HAP-1 (cell line): ENCODE data around the gene TGM4.
A peak's percentile ranks its signal among the peaks of the same experiment; 100 is the strongest.

ENCODE experiments used
- DNase-seq, 2 experiments: peaks; one replicate each; pipeline ENCODE4 v3.0.0-alpha.2; 2016 to 2020; ENCODE audit warnings: low spot score in 2 of 2
- H3K27me3 ChIP-seq: fragments of 250-450 bp; sonication (Bioruptor Pico); 2 replicates; pipeline ENCODE4 v1.5.1; 2020; ENCODE audit warnings: low read depth, mild to moderate bottlenecking, moderate library complexity
- H3K36me3 ChIP-seq: fragments of 250-450 bp; sonication (Bioruptor Pico); replicated peaks from 2 replicates; pipeline ENCODE4 v1.5.1; 2020; ENCODE audit warnings: mild to moderate bottlenecking
- H3K4me1 ChIP-seq: fragments of 250-450 bp; sonication (Bioruptor Pico); 2 replicates; pipeline ENCODE4 v1.5.1; 2020; ENCODE audit warnings: mild to moderate bottlenecking
- H3K4me3 ChIP-seq: fragments of 250-450 bp; sonication (Bioruptor Pico); 2 replicates; pipeline ENCODE4 v1.5.1; 2020; ENCODE audit warnings: mild to moderate bottlenecking, moderate library complexity
- H3K9me3 ChIP-seq: fragments of 250-450 bp; sonication (Bioruptor Pico); 2 replicates; pipeline ENCODE4 v1.5.1; 2020; ENCODE audit warnings: mild to moderate bottlenecking, moderate library complexity
- in situ Hi-C: fragments of 300-500 bp; cut with MboI; formaldehyde crosslinking; loops from 3 replicates; pipeline ENCODE4 v1.14.3; 2020; ENCODE audit warnings: low sequenced_read_pairs, inconsistent platforms, mixed read lengths

TGM4 gene

GRCh38 chr3:44910693-44911092 lies 36.3 kb downstream of the TGM4 start:
- H3K4me1 ChIP-seq, result no peaks in the 10 kb centered on the region
- H3K4me3 ChIP-seq, result no peak overlapping the region
- in situ Hi-C loops, result loop anchor here (10.0 kb wide), 1 partner anchor 376 kb away; no protein-coding TSS in a partner anchor
- peaks cover 2% of the 10 kb centered on the region for H3K27me3 ChIP-seq
- no peaks in the 10 kb centered on the region; the same call in 1 of the 2 replicates for H3K9me3 ChIP-seq
- H3K36me3 ChIP-seq, result no peaks in the 10 kb centered on the region
- DNase-seq, result no peak

- no peaks in the 10 kb centered on the region for H3K36me3 ChIP-seq
- no peaks in the 10 kb centered on the region; the same call in 1 of the 2 replicates for H3K9me3 ChIP-seq
- H3K4me1 ChIP-seq, result no peaks in the 10 kb centered on the region
- H3K4me3 ChIP-seq, result no peak overlapping the region
- peak; percentile 60 to 80 for DNase-seq
- in situ Hi-C loops, result loop anchor here (10.0 kb wide), 1 partner anchor 379 kb away; no protein-coding TSS in a partner anchor
- peaks cover 2% of the 10 kb centered on the region for H3K27me3 ChIP-seq
These were observed 39.6 kb downstream of the TGM4 start for GRCh38 chr3:44913868-44914468.

- in situ Hi-C loops, result loop anchor here (10.0 kb wide), 1 partner anchor 380 kb away; no protein-coding TSS in a partner anchor
- Histone ChIP-seq H3K4me1 (no peaks in the 10 kb centered on the region), H3K27me3 (no peaks in the 10 kb centered on the region), H3K36me3 (no peaks in the 10 kb centered on the region), H3K4me3 (no peak overlapping the region), H3K9me3 (no peaks in the 10 kb centered on the region)
- peak; percentile 16 to 37 for DNase-seq
These were observed 40.5 kb downstream of the TGM4 start for GRCh38 chr3:44914936-44915335.

- Histone ChIP-seq H3K27me3 (no peaks in the 10 kb centered on the region), H3K9me3 (no peaks in the 10 kb centered on the region), H3K4me3 (no peak overlapping the region), H3K36me3 (no peaks in the 10 kb centered on the region), H3K4me1 (no peaks in the 10 kb centered on the region)
- in situ Hi-C loops, result loop anchor here (10.0 kb wide), 1 partner anchor 381 kb away; no protein-coding TSS in a partner anchor
- DNase-seq, result no peak
These were observed 41.5 kb downstream of the TGM4 start for GRCh38 chr3:44915702-44916438.

- no peak overlapping the region for H3K4me3 ChIP-seq
- in situ Hi-C loops, result loop anchor here (10.0 kb wide), 1 partner anchor 383 kb away; no protein-coding TSS in a partner anchor
- no peaks in the 10 kb centered on the region for H3K4me1 ChIP-seq
- H3K9me3 ChIP-seq, result no peaks in the 10 kb centered on the region
- no peaks in the 10 kb centered on the region for H3K36me3 ChIP-seq
- no peaks in the 10 kb centered on the region for H3K27me3 ChIP-seq
- DNase-seq, result no peak
These were observed 43.7 kb downstream of the TGM4 start for GRCh38 chr3:44918087-44918486.

GRCh38 chr3:44918581-44918980 lies 44.2 kb downstream of the TGM4 start:
- H3K36me3 ChIP-seq, result no peaks in the 10 kb centered on the region
- H3K4me3 ChIP-seq, result no peak overlapping the region
- no peaks in the 10 kb centered on the region for H3K4me1 ChIP-seq
- DNase-seq, result no peak
- in situ Hi-C loops, result loop anchor here (10.0 kb wide), 1 partner anchor 384 kb away; no protein-coding TSS in a partner anchor
- H3K27me3 ChIP-seq, result no peaks in the 10 kb centered on the region
- no peaks in the 10 kb centered on the region for H3K9me3 ChIP-seq

GRCh38 chr3:44920081-44920480 lies 45.7 kb downstream of the TGM4 start:
- in situ Hi-C loops, result no loop called here
- no peaks in the 10 kb centered on the region for H3K36me3 ChIP-seq
- H3K4me3 ChIP-seq, result no peak overlapping the region

GRCh38 chr3:44923632-44924456 lies 49.4 kb downstream of the TGM4 start:
- Histone ChIP-seq H3K36me3 (peaks cover 3% of the 10 kb centered on the region; the same call in 1 of the 2 replicates), H3K4me1 (no peaks in the 10 kb centered on the region), H3K9me3 (no peaks in the 10 kb centered on the region), H3K4me3 (no peak overlapping the region), H3K27me3 (no peaks in the 10 kb centered on the region)
- in situ Hi-C loops, result no loop called here
- no peak for DNase-seq

More at GRCh38 chr3:44920081-44920480, 45.7 kb downstream of the TGM4 start:
- Histone ChIP-seq H3K9me3 (no peaks in the 10 kb centered on the region), H3K4me1 (no peaks in the 10 kb centered on the region), H3K27me3 (no peaks in the 10 kb centered on the region)
- DNase-seq, result no peak

- in situ Hi-C loops, result no loop called here
These were observed 50.2 kb downstream of the TGM4 start for GRCh38 chr3:44924457-44925084.

GRCh38 chr3:44926172-44926571 lies 51.8 kb downstream of the TGM4 start:
- no peak overlapping the region for H3K4me3 ChIP-seq
- H3K4me1 ChIP-seq, result no peaks in the 10 kb centered on the region
- H3K36me3 ChIP-seq, result peaks cover 3% of the 10 kb centered on the region; the same call in 1 of the 2 replicates
- in situ Hi-C loops, result no loop called here
- H3K27me3 ChIP-seq, result no peaks in the 10 kb centered on the region
- no peaks in the 10 kb centered on the region for H3K9me3 ChIP-seq
- no peak for DNase-seq

More at GRCh38 chr3:44924457-44925084, 50.2 kb downstream of the TGM4 start:
- no peaks in the 10 kb centered on the region for H3K4me1 ChIP-seq
- no peaks in the 10 kb centered on the region for H3K9me3 ChIP-seq
- no peak for DNase-seq
- H3K36me3 ChIP-seq, result peaks cover 3% of the 10 kb centered on the region; the same call in 1 of the 2 replicates
- H3K27me3 ChIP-seq, result no peaks in the 10 kb centered on the region
- H3K4me3 ChIP-seq, result no peak overlapping the region

- in situ Hi-C loops, result no loop called here
- DNase-seq, result no peak
- Histone ChIP-seq H3K27me3 (no peaks in the 10 kb centered on the region), H3K36me3 (peaks cover 3% of the 10 kb centered on the region; the same call in 1 of the 2 replicates), H3K4me3 (no peak overlapping the region), H3K9me3 (no peaks in the 10 kb centered on the region), H3K4me1 (no peaks in the 10 kb centered on the region)
These were observed 52.5 kb downstream of the TGM4 start for GRCh38 chr3:44926921-44927320.

- no peak for DNase-seq
- H3K36me3 ChIP-seq, result peaks cover 5% of the 10 kb centered on the region
- no peaks in the 10 kb centered on the region for H3K9me3 ChIP-seq
These were observed 53.0 kb downstream of the TGM4 start for GRCh38 chr3:44927371-44927770.

GRCh38 chr3:44929782-44930181 lies 55.4 kb downstream of the TGM4 start:
- in situ Hi-C loops, result no loop called here

More at GRCh38 chr3:44927371-44927770, 53.0 kb downstream of the TGM4 start:
- Histone ChIP-seq H3K4me1 (no peaks in the 10 kb centered on the region; the same call in 1 of the 2 replicates), H3K27me3 (no peaks in the 10 kb centered on the region), H3K4me3 (no peak overlapping the region)
- in situ Hi-C loops, result no loop called here

More at GRCh38 chr3:44929782-44930181, 55.4 kb downstream of the TGM4 start:
- H3K27me3 ChIP-seq, result no peaks in the 10 kb centered on the region
- no peak overlapping the region for H3K4me3 ChIP-seq
- no peaks in the 10 kb centered on the region; the same call in 1 of the 2 replicates for H3K4me1 ChIP-seq
- H3K36me3 ChIP-seq, result peaks cover 8% of the 10 kb centered on the region
- no peak for DNase-seq
- H3K9me3 ChIP-seq, result no peaks in the 10 kb centered on the region
